Uterus (tissue), 2 donors: ENCODE data around the gene PPFIA3.

Experiments used
- POLR2A ChIP-seq, 2 donors: fragments of 450-650 bp; IDR thresholded peaks; one replicate each; pipeline ENCODE4 v1.6.1; 2016; ENCODE audit warnings: antibody characterized with exemption in 2 of 2, mild to moderate bottlenecking in 1 of 2, moderate library complexity in 1 of 2
- TF ChIP-seq, protein P1 (sequence below), 4 experiments: fragments of 200-600 bp in 2 of 4; fragments of 450-650 bp in 2 of 4; sonication (generic) in 2 of 4; IDR thresholded peaks; one replicate each; pipeline ENCODE4 v1.5.1; 2016 to 2019; ENCODE audit warnings: antibody characterized with exemption in 4 of 4, mild to moderate bottlenecking in 2 of 4, moderate library complexity in 1 of 4

DNA sequence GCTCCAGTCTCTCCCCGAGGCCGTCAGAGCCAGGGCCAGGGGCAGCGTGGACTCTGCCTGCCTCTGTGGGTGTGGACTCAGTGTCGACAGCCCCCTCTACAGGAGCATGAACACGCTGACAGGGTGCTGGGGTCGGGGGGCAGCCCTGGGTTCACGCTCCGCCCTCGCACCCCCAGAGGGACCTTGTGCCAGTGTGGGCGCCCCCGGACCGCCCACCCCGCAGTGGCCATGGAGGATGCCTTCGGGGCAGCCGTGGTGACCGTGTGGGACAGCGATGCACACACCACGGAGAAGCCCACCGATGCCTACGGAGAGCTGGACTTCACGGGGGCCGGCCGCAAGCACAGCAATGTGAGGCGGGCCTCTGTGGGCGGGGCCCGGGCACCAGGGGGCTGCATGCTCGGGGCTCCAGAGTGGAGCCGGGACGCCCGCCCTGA, 46.5 kb downstream of the PPFIA3 start:
- TF ChIP-seq, protein P1, sequence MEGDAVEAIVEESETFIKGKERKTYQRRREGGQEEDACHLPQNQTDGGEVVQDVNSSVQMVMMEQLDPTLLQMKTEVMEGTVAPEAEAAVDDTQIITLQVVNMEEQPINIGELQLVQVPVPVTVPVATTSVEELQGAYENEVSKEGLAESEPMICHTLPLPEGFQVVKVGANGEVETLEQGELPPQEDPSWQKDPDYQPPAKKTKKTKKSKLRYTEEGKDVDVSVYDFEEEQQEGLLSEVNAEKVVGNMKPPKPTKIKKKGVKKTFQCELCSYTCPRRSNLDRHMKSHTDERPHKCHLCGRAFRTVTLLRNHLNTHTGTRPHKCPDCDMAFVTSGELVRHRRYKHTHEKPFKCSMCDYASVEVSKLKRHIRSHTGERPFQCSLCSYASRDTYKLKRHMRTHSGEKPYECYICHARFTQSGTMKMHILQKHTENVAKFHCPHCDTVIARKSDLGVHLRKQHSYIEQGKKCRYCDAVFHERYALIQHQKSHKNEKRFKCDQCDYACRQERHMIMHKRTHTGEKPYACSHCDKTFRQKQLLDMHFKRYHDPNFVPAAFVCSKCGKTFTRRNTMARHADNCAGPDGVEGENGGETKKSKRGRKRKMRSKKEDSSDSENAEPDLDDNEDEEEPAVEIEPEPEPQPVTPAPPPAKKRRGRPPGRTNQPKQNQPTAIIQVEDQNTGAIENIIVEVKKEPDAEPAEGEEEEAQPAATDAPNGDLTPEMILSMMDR (IDR thresholded peaks at IDR 0.05), result no peak
- no peak for TF ChIP-seq POLR2A (IDR thresholded peaks at IDR 0.05)
